ENCODE data around the gene EYS. TPM values are rescaled to one million over a fixed set of nuclear protein-coding genes. Genes with fewer than 3 reads are reported as not detected.

The EYS gene
- total and polyA plus RNA-seq, 2 of the 8 experiments (the other 6 are each of a cell fraction or from before 2014, with no cell fraction given) = 0.05 to 0.13 TPM

DNA sequence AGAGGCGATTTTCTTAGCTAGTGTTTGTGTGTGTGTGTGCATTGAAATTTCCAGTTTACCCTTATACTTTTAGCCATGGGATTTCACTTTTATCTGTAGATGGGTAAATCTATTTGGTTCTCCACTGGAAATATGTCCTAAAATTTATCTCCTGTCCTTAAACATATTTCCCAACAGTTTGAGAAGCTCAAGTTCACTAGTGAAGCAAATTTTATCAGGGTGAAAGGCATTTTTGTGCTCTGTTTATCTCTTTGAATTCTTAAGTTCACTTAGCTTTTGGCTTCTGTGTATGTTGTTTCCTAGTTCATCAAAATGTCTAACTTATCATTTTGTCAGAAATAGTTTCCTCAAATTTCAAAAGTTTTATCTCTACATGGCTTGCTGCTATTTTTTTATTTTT is 1509.8 kb downstream of the EYS start:
- H4K91ac ChIP-seq (replicated peaks; ENCODE audit: insufficient read length, low read length) = no peak overlapping the region
- no peaks in the 10 kb centered on the region for H3K79me1 ChIP-seq (ENCODE audit: low read depth, low read length)
- H3K18ac ChIP-seq (ENCODE audit: extremely low read depth, low read length) = no peak overlapping the region
- no peak overlapping the region for H2BK5ac ChIP-seq (ENCODE audit: low read depth, low read length)
- H3K23me2 ChIP-seq (ENCODE audit: low read depth, low read length) = no peaks in the 10 kb centered on the region
- H2BK15ac ChIP-seq (ENCODE audit: low read length) = no peak overlapping the region
- H4K5ac ChIP-seq (ENCODE audit: insufficient read length, low read depth, low read length) = no peak overlapping the region
- H2BK20ac ChIP-seq (ENCODE audit: low read length) = no peak overlapping the region
- H2BK120ac ChIP-seq (replicated peaks; ENCODE audit: low read depth, low read length) = no peak overlapping the region
- no peak overlapping the region for H2AK5ac ChIP-seq (ENCODE audit: low read depth, low read length)
- WGBS, 2 experiments (ENCODE audit: extremely low coverage in 1 of 2, insufficient coverage in 1 of 2, insufficient read length in 1 of 2, insufficient replicate concordance in 2 of 2, low coverage in 1 of 2, low lambda C conversion rate in 2 of 2, missing lambda C conversion rate in 1 of 2) = 86% methylated on average over 1 of the region's 1 CpG; no CpG with 5 or more reads in 1 of the 2 experiments
- H3K4me1 ChIP-seq (replicated peaks in 1 of 4; ENCODE audit: control insufficient read depth in 3 of 4, insufficient read depth in 4 of 4, low read length in 3 of 4) = no peaks in the 10 kb centered on the region
- no peak overlapping the region for H3K23ac ChIP-seq (ENCODE audit: insufficient read length)
- no peaks in the 10 kb centered on the region for H3K79me2 ChIP-seq (ENCODE audit: control insufficient read depth in 1 of 2, insufficient read depth in 2 of 2, low read length in 2 of 2)
- no peak overlapping the region for H2AFZ ChIP-seq (ENCODE audit: low read length)
- FAIRE-seq = no peak
- no peaks in the 10 kb centered on the region for H3K9me3 ChIP-seq (ENCODE audit: insufficient read depth in 2 of 2, low read depth in 1 of 2, low read length in 1 of 2)
- no peak overlapping the region for H3K4me3 ChIP-seq (ENCODE audit: extremely low read depth in 1 of 4, insufficient read depth in 2 of 4, low read depth in 3 of 4, low read length in 4 of 4)
- no peak overlapping the region for H3K27ac ChIP-seq (ENCODE audit: low read depth, low read length)
- no peak for DNase-seq (ENCODE audit: low read depth in 1 of 2, low spot score in 2 of 2)
- no peak overlapping the region for H3K4me2 ChIP-seq (ENCODE audit: insufficient read depth in 1 of 2, low read depth in 2 of 2, low read length in 2 of 2)
- no peaks in the 10 kb centered on the region for H4K20me1 ChIP-seq (replicated peaks in 1 of 2; ENCODE audit: control insufficient read depth in 1 of 2, insufficient read depth in 2 of 2, low read length in 2 of 2)
- H3K9ac ChIP-seq (replicated peaks in 1 of 4; ENCODE audit: extremely low read depth in 1 of 4, low read depth in 3 of 4, low read length in 3 of 4) = no peak overlapping the region
- H3K27me3 ChIP-seq (replicated peaks in 1 of 4; ENCODE audit: control insufficient read depth in 3 of 4, extremely low read depth in 1 of 4, insufficient read depth in 3 of 4, low read length in 3 of 4) = no peaks in the 10 kb centered on the region
- ChIA-PET CTCF (ENCODE audit: partially characterized antibody) (no interaction called here), POLR2A (ENCODE audit: partially characterized antibody) (no interaction called here)
- H4K8ac ChIP-seq (ENCODE audit: extremely low read depth, insufficient read depth, low read length) = no peak overlapping the region
- H3K14ac ChIP-seq (ENCODE audit: insufficient read length) = no peak overlapping the region
- H3K36me3 ChIP-seq (ENCODE audit: control insufficient read depth in 2 of 4, insufficient read depth in 4 of 4, low read length in 3 of 4) = no peaks in the 10 kb centered on the region
- H3K56ac ChIP-seq (replicated peaks; ENCODE audit: insufficient read length, low read depth, low read length) = no peak overlapping the region
- H3K4ac ChIP-seq (replicated peaks; ENCODE audit: insufficient read length, low read depth, low read length) = no peak overlapping the region
- H2BK12ac ChIP-seq (ENCODE audit: low read depth, low read length) = no peak overlapping the region
- no peak for TF ChIP-seq CREB1 (IDR thresholded peaks at IDR 0.05)

All from H1 (cell line).